Peyer's patch (tissue), 4 donors: ENCODE measurements around the gene GFI1.

ENCODE experiments used
- POLR2A ChIP-seq, 2 donors: fragments of 450-650 bp; IDR thresholded peaks; one replicate each; pipeline ENCODE4 v1.5.1; 2017; ENCODE audit warnings: antibody characterized with exemption in 2 of 2, mild to moderate bottlenecking in 2 of 2, moderate library complexity in 2 of 2
- TF ChIP-seq, protein P1 (sequence below), 6 experiments: fragments of 450-650 bp in 4 of 6; fragments of 200-600 bp in 2 of 6; sonication (generic) in 1 of 6; IDR thresholded peaks; one replicate each; pipeline ENCODE4 v1.5.1; 2017 to 2019; ENCODE audit warnings: antibody characterized with exemption in 6 of 6, mild to moderate bottlenecking in 3 of 6, moderate library complexity in 1 of 6

GRCh38 chr1:92442351-92442750 lies 44.4 kb downstream of the GFI1 start:
- TF ChIP-seq POLR2A (IDR thresholded peaks at IDR 0.05): no peak
- TF ChIP-seq, protein P1, sequence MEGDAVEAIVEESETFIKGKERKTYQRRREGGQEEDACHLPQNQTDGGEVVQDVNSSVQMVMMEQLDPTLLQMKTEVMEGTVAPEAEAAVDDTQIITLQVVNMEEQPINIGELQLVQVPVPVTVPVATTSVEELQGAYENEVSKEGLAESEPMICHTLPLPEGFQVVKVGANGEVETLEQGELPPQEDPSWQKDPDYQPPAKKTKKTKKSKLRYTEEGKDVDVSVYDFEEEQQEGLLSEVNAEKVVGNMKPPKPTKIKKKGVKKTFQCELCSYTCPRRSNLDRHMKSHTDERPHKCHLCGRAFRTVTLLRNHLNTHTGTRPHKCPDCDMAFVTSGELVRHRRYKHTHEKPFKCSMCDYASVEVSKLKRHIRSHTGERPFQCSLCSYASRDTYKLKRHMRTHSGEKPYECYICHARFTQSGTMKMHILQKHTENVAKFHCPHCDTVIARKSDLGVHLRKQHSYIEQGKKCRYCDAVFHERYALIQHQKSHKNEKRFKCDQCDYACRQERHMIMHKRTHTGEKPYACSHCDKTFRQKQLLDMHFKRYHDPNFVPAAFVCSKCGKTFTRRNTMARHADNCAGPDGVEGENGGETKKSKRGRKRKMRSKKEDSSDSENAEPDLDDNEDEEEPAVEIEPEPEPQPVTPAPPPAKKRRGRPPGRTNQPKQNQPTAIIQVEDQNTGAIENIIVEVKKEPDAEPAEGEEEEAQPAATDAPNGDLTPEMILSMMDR (IDR thresholded peaks at IDR 0.05): no peak
